ENCODE data around the gene CROCC2.

CROCC2 gene

DNA sequence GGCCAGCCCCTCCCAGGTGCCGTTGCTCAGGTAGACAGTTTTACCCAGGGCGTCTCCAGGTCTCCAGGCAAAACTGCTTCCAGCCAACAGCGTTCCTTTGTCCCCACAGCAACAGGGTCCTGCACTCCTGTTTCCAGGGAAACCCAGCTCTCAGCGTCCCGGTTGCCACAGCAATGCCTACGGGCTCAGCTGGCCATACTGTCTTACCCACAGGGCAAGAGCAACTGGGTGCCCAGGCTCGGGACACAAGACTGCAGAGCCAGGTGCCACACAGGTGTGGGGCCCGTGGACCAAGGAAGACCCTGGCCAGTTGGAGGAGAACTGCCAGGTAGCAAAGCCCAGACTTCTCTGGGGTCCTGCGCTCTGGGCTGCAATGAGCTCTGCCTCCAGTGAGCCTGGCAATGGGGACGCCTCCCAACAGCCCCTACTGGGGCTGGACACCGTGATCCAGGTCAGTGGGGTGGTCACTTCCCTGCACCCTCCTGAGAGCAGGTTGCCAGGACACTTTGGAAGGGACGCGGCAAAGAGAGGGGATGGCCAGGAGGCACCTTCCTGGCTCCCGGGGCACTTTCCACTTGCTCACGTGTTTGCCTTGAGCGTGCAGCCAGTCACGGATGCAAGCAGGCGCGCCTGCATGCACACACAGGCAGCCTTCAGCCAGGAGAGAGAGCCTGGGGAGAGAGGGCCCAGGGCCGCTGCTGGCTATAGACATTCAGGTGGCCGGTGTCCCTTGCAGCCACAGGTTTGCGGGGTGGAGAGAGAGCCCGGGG lies at the start of gene CROCC2:
Gene CROCC2, plus strand, starts transcription at position 196 of the 770 bp plus-strand sequence. Its CDS starts 178 bp downstream, at position 374.
- DNase-seq (ENCODE audit: low read depth) = no peak

DNA sequence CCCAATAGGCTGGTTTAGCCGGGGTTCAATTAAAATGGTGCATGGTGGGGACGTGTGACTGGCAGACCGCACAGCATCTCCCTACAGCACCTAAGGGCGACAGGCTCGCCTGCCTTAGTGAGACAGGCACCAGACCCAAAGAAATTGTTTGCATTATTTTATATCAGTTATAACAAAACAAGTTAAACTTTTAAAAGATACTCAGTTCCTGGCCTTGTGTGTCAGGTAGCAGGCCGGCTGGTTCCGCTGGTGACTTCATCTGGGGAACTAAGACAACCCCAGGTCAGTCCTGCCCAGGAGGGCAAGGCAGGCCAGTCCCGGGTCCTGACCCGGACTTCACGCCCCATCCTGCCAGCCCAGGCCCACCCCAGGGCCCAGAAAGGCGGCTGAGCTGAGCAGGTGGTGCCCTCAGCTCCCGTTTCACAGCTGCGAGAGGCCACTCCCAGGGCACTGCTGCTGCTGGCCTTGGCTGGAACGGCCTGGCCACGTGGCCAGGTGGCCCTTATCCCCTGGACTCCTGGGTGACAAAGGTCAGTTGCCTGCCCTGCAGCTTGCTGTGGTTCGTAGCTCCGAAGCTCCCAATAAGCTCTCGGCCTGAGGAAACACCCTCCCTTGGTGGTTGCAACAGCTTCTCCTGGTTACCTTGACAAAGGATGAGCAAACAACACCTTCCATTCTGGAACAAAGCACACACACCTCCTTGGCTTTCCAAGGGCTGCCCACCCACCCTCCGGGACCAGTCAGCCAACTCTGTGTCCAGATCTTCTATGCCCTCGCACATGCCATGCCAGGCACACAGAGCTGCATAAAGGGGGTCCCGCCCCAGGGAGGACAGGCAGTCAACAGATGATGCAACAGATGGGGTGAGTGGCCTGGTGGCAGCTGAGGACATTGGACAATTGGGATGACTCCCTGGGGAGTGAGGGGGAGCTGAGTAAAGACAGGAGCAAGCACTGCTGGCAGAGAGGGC lies 48.8 kb upstream of the CROCC2 start:
- DNase-seq (ENCODE audit: low read depth) = no peak

DNA sequence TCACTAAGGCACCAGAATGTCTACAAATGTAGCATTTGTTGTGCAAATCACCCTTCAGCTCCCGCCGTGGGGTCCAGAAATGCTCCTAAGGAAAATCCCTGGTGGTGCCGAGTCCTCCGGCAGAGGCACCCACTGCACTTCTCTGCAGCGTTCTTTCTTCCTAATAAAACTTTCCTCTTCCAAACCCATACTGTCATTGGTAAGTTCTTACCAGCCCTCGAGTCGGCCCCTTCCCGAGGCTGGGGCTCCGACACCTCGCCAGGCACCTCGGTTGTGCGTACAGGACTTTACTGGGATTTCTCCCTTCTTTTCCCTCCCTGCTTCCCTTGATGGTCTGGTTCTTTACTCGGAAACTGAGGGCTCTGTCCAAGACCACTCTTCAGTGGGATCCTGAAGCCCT lies 47.8 kb upstream of the CROCC2 start:
- no peak for DNase-seq (ENCODE audit: low read depth)

DNA sequence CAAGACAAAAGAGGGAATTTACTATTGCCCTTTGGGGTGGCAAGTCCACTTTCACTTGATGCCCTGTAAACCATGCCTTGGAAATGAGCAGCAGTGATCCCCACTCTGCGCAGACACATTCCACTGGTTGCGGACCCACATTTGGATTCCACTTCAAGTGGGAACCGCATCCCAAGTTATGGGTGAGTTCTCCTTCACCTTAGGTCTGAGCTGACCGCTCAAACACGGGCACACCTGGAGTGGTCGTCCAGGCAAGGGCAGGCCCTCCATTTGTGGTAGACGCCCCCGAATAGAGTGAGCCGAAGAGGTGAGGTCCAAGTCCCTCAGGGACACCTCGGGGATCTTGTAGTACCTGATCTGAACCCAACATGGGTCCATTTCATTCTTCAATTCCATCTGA lies 47.3 kb upstream of the CROCC2 start:
- DNase-seq (ENCODE audit: low read depth) = no peak

DNA sequence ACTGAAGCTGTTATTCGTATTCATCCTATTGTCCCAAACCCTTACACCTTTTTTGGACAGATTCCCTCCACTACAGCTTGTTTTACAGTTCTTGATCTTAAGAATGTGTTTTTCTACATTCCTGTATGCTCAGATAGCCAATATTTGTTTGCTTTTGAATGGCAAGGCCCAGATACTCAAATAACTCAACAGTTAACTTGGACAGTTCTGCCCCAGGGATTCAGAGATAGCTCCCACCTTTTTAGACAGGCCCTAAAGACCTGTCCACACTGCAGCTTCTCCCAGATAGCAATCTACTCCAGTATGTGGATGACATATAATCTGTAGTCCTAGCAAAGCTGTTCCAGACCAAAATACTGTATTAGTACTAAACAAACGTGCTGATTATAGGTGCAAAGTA lies 44.6 kb upstream of the CROCC2 start:
- DNase-seq (ENCODE audit: low read depth) = no peak

DNA sequence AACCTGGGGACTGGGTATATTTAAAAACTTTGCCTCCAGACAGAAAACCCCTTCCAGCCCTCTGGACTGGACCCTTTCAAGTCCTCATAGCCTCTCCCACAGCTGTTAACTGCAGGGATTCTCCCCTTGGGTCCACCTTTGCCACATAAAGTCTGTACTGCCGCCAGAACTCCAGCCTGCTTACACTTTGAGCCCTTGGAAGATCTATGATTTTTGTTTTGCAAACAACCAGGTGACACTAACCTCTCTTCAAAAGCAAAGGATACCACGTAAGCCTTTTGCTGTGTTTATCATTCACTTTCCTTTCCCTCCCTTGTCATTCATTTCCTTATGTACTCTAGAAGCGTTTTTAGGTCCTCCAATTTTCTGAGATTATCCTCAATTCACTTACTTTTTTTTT lies 41.7 kb upstream of the CROCC2 start:
- no peak for DNase-seq (ENCODE audit: low read depth)

DNA sequence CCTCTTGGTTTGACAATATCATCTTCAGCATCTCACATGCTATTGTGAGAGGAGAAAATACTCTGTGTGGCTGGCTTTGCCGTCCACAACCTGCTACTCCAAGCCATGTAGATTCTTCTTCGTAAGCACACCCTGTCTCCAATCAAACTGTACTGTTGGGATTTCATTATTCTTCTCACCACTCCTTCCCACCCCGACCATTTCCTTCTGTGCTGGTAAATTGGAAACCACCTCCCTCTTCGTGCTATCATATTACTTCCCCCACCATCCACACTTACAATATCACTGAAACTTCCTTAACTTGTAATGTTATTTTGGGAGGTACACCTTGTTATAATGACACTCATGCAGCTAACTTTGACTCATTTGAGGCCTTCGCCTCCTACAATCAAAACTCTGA lies 40.7 kb upstream of the CROCC2 start:
- no peak for DNase-seq (ENCODE audit: low read depth)

DNA sequence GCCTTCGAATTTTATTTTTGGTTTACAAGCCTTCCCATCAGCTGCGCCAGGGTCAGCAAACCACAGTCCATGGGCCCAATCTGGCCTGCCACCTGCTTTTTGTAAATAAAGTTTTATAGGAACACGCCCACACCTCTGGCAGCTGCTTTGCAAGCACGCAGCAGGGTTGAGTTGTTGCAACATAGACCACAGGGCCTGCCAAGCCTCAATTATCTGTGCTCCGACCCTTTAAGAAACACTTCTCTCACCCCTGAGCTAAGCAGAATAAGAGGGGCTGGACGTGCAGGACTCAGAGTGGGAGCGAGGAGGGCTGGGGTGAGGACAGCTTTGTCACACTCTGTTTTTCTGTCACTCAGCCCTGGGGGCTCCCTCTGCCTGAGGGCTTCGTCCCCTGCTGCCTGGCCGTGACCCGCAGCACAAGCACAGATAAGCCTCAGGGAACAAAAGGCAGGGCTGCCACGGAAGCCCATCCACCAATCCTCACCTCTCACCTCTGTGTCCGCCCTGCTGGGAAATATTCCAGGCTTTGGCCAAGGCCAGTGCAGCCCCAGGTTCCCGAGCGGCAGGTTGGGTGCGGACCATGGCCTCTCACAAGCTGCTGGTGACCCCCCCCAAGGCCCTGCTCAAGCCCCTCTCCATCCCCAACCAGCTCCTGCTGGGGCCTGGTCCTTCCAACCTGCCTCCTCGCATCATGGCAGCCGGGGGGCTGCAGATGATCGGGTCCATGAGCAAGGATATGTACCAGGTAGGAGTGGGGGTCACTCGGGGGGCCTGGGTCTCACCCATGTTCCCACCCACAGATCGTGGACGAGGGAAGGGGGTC lies 37.6 kb upstream of the CROCC2 start, which contains the start of gene AGXT:
Gene AGXT, plus strand, starts transcription at position 539 of the 823 bp plus-strand sequence. Its CDS starts 42 bp downstream, at position 581.
- DNase-seq (ENCODE audit: low read depth) = no peak

DNA sequence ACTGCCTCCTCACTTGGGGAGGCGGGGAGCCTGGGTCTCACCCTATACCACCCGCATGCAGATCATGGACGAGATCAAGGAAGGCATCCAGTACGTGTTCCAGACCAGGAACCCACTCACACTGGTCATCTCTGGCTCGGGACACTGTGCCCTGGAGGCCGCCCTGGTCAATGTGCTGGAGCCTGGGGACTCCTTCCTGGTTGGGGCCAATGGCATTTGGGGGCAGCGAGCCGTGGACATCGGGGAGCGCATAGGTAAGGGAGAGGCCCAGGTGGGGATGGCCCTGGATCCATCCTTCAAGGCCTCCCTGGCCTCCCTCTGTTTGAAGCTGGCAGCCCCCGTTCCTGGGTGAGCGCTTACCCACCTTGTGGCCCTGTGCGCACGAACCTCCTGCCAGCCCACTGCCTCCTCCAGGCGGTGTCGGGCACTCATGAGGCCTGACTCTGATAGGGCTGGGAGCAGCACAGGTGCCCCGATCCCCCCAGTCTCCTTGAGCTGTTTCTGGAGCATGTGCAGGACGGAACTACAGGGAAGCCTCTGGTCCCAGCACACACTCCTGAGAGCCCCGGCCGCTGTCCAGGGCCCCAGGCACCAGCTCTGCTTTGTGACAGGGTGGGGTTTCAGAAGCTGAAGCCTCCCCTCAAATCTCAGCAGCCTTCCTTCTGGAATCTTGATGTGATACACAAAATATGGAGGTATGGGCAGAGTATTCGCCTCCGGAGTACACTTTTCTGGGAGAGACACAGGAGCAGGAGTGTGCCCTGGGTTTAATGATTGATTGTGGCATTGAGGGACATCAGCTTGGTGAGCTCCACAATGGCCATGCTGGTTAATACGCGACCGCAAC lies 36.8 kb upstream of the CROCC2 start:
- DNase-seq (ENCODE audit: low read depth) = no peak

DNA sequence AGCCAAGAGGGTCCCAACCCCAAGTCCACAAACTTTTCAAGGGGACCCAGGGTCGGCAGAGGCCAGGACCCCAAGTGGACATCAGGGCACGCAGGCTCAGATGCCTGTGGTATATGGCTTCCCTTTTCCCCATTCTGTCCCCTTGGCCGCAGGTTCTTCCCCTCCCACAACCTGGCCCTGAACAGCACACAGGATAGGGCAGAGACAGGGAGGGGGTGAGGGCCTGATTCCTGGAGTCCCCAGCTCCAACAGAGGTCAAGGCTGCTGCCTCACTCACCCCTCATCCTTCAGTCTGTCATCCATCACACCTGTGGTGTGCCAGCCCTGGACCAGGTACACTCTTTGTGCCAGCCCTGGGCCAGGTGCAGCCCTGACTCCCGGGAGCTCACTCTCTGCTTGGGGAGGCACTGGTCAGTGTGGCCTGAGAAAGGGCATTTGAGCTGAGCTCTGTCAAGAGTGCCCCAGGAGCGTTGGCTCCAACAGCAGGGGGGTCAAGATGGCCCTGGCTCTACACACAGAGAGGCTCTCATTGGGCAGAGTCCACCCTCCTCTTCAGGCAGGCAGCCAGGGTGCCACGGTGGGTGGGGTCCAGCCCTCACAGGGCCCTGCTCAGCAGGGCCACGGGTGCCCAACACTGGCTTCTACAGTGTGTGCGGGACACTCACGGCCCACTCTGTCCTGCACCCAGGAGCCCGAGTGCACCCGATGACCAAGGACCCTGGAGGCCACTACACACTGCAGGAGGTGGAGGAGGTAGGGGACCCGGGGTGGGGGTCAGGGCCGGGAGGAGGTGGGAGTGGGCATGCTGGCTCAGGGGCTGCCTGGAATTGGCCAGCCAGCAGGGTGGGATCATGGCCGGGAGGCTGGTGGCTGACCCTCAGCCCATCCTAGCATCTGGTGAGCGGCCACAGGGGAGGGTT lies 35.9 kb upstream of the CROCC2 start:
- DNase-seq (ENCODE audit: low read depth) = no peak

DNA sequence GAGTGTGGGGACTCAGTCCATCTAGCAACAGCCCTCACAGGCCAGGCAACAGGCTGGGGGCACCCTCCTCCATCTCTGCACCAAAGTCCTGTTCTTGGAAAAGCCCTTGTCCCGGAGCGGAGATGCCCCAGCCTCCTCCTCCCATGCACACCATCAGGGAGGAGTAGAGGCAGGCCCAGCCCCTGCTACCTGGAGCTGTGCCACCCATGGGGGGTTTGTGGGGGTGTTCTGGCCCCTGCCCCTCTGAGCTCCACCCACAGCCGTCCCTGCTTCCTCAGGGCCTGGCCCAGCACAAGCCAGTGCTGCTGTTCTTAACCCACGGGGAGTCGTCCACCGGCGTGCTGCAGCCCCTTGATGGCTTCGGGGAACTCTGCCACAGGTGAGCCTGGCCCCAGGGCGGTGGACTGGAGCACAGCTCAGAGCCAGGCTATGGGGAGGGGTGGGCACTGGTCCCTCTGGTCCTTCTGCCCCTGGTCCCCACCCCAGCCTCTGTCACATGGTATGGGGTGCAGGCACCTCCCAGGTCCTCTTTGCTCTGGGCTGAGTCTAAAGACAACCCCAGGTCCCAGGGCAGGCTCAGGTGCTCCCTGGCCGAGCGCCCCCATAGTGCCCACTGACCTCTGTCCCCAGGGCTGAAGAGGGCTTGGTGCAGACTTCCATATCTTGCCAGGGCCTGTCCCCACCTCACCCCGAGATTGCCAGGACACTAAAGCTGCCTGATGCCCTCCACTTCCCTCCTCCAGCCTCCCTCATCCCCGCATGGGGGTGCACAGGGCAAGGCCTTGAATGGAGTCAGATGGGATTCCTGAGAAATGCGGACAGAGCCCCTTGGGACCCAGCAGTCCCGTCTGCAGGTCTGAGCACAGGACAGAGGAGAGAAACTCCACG lies 34.8 kb upstream of the CROCC2 start:
- no peak for DNase-seq (ENCODE audit: low read depth)

DNA sequence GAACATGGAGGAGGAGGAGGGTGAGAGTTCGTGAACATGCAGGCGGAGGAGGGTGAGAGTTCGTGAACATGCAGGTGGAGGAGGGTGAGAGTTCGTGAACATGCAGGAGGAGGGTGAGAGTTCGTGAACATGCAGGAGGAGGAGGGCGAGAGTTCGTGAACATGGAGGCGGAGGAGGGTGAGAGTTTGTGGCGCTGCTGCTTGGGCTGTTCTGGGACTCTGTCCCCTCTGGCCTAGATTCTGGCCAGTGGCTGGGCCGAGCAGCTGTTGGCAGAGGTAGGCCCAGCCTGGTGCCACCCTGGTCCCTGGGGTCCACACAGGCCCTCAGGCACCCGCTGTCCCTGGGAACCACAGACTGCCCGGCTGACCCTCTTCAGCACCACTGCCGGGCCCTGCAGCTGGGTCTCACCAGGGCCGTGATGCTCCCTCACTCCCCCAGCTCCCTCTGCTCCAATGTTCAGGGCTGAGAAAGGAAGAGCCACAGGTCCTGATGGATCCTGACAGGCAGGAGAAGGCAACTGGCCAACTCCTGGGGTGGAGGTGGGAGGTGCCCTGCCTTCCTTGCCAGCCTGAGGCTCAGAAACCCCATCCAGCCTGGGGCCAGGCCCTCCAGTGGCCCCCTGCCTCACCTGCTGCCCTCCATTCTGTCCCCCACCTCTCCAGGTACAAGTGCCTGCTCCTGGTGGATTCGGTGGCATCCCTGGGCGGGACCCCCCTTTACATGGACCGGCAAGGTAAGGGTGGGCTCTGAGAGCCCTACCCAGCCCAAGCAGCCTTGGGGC lies 33.6 kb upstream of the CROCC2 start:
- DNase-seq (ENCODE audit: low read depth) = no peak

DNA sequence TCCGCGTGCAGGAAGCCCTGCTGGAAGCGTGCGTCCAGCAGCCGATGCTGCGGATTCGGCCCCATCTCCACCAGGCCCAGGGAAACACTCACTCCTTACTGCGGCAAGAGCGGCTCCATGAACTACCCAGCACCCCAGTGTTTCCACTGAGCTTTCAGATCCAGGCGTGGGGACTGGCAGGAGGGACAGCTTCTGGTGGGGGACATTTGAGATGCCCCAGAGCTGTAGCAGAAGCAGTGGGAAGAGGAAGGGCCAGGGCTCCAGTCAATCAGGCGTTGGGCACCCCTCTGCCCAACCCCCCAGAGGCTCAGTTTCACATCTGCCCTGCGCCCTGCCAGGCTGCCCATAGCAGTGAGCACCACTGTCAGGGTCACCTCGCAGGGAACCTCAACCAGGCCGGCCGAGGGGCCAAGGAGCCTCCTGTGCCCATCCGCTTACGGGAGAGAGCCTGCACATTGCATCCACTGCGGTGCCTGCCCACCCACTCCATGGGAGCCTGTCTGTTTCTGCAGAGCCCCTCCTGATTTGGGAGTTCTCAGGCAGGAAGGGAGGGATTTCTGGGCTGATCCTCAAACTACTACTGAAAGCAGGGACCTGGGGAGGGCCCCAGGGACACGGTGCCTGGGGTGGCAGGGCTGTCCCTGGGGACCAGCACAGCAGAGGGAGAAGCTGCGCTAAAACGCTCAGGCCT lies 32.9 kb upstream of the CROCC2 start:
- no peak for DNase-seq (ENCODE audit: low read depth)

DNA sequence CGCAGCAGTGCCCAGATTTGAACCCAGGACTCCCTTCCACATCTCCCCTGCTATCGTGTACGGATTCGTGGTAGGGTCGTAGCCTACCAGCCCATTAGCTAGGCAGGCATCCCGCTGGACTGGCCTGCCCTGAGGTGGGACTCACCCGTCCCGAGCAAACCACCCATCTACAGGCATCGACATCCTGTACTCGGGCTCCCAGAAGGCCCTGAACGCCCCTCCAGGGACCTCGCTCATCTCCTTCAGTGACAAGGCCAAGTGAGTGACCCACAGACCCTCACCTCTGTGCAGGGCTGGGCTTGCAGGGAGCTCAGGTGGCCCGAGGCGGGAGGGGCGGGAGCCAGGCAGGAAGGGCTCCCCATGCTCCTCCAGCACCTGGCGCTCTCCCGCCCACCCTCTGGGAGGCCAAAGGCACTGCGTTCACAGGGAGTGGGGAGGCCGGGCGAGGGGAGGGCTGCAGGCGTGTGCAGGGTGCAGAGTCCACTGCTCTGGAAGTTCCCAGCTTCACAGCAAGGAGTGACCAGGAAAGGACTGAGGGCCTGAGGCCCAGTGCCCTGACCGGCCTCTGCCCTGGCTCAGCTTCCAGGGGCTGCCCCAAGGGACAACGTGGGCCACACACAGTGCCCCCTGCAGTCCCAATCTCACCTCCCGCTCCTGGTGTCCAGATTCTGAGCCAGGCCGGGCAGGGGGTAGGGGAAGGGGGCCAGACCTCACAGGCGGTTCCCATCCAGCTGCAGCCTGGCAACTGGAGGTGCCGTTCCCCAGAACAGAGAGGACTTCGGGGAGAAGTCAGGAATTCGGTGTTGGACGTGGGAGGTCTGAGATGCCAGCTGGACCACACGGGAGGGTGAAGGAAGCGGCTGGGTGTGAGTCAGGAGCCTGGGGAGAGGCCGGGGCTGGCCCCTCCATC lies 32.1 kb upstream of the CROCC2 start:
- DNase-seq (ENCODE audit: low read depth) = no peak

DNA sequence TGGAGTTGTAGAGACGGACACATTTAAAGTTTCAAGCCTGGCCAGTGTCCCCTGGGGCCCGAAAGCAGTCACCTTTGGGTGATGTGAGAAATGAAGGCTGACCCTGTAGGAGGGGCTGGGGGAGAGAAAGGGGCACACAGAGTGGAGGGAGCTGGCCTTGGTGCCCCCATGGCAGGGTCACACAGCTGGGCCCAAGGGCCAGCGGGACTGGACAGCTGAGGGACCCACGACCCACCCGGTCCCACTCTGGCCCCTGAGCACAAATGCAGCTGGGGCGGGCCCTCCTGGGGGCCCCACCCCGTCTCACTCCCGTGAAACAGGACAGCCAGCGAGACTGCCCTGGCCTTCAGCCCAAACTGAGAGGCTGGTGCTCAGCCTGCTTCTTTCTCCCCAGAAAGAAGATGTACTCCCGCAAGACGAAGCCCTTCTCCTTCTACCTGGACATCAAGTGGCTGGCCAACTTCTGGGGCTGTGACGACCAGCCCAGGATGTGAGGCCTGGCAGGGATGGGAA lies 31.4 kb upstream of the CROCC2 start:
- DNase-seq (ENCODE audit: low read depth) = no peak
